Activated T-helper 1 cell treated with anti-CD3 and anti-CD28 coated beads, Interleukin-12 subunit alpha, Interleukin-12 subunit beta, Interleukin-2, Interleukin-4 antibody, amounts not matched to agents 30 ng/mL and 10 ng/mL and 1 ng/mL, durations not matched to agents 14 hours and 24 hours and 36 hours (primary cell): ENCODE results near the gene HTR6. TPM values are rescaled to one million over a fixed set of nuclear protein-coding genes. Genes with fewer than 3 reads are reported as not detected.

ENCODE experiments used
- DNase-seq: peaks from one replicate; pipeline ENCODE4 v3.0.0; 2021; ENCODE audit warnings: low spot score
- H3K27ac Mint-ChIP-seq: one replicate; pipeline ENCODE4 v1.8.0; 2021; ENCODE audit warnings: mild to moderate bottlenecking, mixed read lengths
- H3K27me3 Mint-ChIP-seq: one replicate; pipeline ENCODE4 v1.8.0; 2022; ENCODE audit warnings: mild to moderate bottlenecking, moderate library complexity, mixed read lengths; ENCODE audit not compliant: insufficient read depth
- H3K36me3 Mint-ChIP-seq: one replicate; pipeline ENCODE4 v1.8.0; 2021; ENCODE audit warnings: low read depth, mixed read lengths
- H3K4me1 Mint-ChIP-seq: one replicate; pipeline ENCODE4 v1.8.0; 2021; ENCODE audit warnings: low read depth, mixed read lengths
- H3K4me3 Mint-ChIP-seq: one replicate; pipeline ENCODE4 v1.8.0; 2021; ENCODE audit warnings: mild to moderate bottlenecking, moderate library complexity, mixed read lengths
- H3K9me3 Mint-ChIP-seq: one replicate; pipeline ENCODE4 v1.8.0; 2021; ENCODE audit warnings: mixed read lengths
- intact Hi-C: fragments of 100-400 bp; cut with micrococcal nuclease; formaldehyde crosslinking; loops from one replicate; pipeline ENCODE4 v1.15.1; 2024
- total RNA-seq: library from RNA; stranded (reverse); gene quantifications from 2 replicates; pipeline ENCODE4 v1.2.3, GENCODE V29; 2022

HTR6 gene
- total RNA-seq, 1 donor from 2014 or later: not detected

DNA sequence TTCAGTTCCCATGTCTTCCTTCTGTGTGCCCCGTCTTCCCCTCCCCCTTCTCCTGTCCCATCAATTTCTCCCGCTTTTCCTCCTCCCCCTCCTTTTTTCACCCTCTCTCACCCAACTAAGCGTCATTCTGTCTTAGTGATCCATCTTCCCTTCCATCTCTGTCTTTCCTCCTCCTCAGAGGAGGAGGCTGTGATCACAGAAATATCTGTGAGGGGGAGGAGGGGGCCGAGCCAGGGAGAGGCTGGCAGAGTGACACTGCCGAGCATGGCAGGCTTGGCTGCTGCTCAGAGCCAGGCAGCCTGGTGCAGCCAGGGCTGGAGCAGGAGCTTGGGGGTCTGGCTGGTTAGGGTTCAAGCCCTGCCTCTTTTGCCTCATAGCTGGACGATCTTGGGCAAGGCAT is 7.6 kb downstream of the HTR6 start:
- Mint-ChIP-seq H3K9me3 (no peaks in the 10 kb centered on the region), H3K4me3 (no peak overlapping the region), H3K4me1 (no peaks in the 10 kb centered on the region), H3K36me3 (no peaks in the 10 kb centered on the region), H3K27me3 (peaks cover 19% of the 10 kb centered on the region), H3K27ac (no peak overlapping the region)
- intact Hi-C loops: no loop called here
- DNase-seq: no peak

- Mint-ChIP-seq H3K9me3 (no peaks in the 10 kb centered on the region), H3K27ac (no peak overlapping the region), H3K36me3 (no peaks in the 10 kb centered on the region), H3K4me1 (no peaks in the 10 kb centered on the region), H3K27me3 (peaks cover 7% of the 10 kb centered on the region), H3K4me3 (no peak overlapping the region)
- DNase-seq: no peak
- intact Hi-C loops: no loop called here
Measured at GRCh38 chr1:19675797-19676196, 11.1 kb downstream of the HTR6 start.

- Mint-ChIP-seq H3K27me3 (peaks cover 5% of the 10 kb centered on the region), H3K9me3 (no peaks in the 10 kb centered on the region), H3K4me3 (no peak overlapping the region), H3K4me1 (no peaks in the 10 kb centered on the region), H3K36me3 (no peaks in the 10 kb centered on the region), H3K27ac (no peak overlapping the region)
- intact Hi-C loops: no loop called here
- DNase-seq: no peak
Measured at GRCh38 chr1:19676438-19676922, 11.8 kb downstream of the HTR6 start.

DNA sequence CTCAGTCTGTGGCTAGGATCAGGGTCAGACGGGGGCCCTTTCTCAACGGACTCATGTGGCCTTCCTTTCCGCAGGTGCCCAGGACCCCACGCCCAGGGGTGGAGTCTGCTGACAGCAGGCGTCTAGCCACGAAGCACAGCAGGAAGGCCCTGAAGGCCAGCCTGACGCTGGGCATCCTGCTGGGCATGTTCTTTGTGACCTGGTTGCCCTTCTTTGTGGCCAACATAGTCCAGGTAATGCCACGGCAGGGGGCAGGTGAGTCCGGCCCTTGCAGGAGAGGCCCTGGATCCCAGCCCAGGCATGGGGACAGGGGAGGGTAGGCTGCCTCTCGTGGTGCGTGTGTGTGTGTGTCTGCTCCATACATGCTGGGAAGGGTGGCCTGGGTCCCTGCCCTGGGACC is 13.8 kb downstream of the HTR6 start:
- Mint-ChIP-seq H3K27ac (no peak overlapping the region), H3K4me1 (no peaks in the 10 kb centered on the region), H3K9me3 (no peaks in the 10 kb centered on the region), H3K27me3 (peaks cover 2% of the 10 kb centered on the region), H3K4me3 (no peak overlapping the region), H3K36me3 (no peaks in the 10 kb centered on the region)
- intact Hi-C loops: no loop called here
- no peak for DNase-seq

GRCh38 chr1:19678931-19679453 is 14.3 kb downstream of the HTR6 start:
- H3K27me3 Mint-ChIP-seq: peaks cover 2% of the 10 kb centered on the region
- no peaks in the 10 kb centered on the region for H3K9me3 Mint-ChIP-seq
- no peak overlapping the region for H3K27ac Mint-ChIP-seq
- DNase-seq: no peak
- intact Hi-C loops: no loop called here
- no peaks in the 10 kb centered on the region for H3K36me3 Mint-ChIP-seq
- H3K4me1 Mint-ChIP-seq: no peaks in the 10 kb centered on the region
- no peak overlapping the region for H3K4me3 Mint-ChIP-seq

- no peak overlapping the region for H3K27ac Mint-ChIP-seq
- no peak for DNase-seq
- no peaks in the 10 kb centered on the region for H3K9me3 Mint-ChIP-seq
- H3K27me3 Mint-ChIP-seq: peaks cover 2% of the 10 kb centered on the region
- H3K4me3 Mint-ChIP-seq: no peak overlapping the region
- H3K4me1 Mint-ChIP-seq: no peaks in the 10 kb centered on the region
- no peaks in the 10 kb centered on the region for H3K36me3 Mint-ChIP-seq
- intact Hi-C loops: no loop called here
Measured at GRCh38 chr1:19679691-19680090, 15.0 kb downstream of the HTR6 start.

GRCh38 chr1:19680644-19681043 is 16.0 kb downstream of the HTR6 start:
- Mint-ChIP-seq H3K36me3 (no peaks in the 10 kb centered on the region), H3K4me3 (no peak overlapping the region), H3K27me3 (peaks cover 2% of the 10 kb centered on the region), H3K27ac (no peak overlapping the region), H3K4me1 (no peaks in the 10 kb centered on the region), H3K9me3 (no peaks in the 10 kb centered on the region)
- intact Hi-C loops: no loop called here
- no peak for DNase-seq

DNA sequence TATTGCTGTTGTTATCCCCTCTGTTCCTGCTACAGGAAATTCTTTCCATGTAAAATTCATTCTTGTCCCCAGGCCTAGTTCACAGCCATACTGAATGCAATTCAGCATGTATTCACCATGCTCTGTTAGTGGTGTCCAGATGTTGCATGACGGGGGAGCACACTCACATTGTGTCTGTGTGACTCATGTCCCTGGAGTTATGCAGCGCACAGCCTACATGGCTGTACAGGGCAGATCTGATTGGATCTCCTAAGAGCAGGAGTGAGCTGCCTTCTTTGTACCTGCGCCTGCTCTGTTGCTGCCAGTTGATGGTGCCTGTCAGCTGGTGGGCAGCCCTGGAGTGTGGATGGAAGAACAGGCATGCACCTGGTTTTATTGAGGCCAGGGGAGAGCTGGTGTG is 17.6 kb downstream of the HTR6 start:
- Mint-ChIP-seq H3K9me3 (no peaks in the 10 kb centered on the region), H3K27ac (no peak overlapping the region), H3K36me3 (peaks cover 2% of the 10 kb centered on the region), H3K4me1 (no peaks in the 10 kb centered on the region), H3K27me3 (no peaks in the 10 kb centered on the region), H3K4me3 (no peak overlapping the region)
- DNase-seq: no peak
- intact Hi-C loops: no loop called here

DNA sequence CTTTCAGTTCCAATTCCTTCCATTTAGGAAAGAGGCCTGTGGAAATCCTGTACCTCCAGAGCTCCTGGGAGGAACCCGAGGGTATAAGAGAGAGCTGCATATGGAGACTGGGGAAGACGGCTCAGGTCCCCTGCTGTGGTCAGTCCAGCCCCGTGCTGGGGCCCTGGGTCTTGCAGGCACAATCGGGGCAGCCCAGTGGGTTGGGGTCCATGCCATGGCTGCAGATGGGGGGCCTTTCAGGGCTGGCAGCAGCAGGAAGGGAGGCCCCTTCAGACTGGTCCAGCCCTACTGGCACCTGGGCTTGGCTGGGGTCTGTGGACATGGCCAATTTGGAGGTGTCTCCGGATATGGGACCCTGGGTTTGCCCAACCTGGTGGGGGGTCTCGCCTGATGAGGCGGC is 18.2 kb downstream of the HTR6 start:
- intact Hi-C loops: no loop called here
- peaks cover 5% of the 10 kb centered on the region for H3K36me3 Mint-ChIP-seq
- DNase-seq: no peak
- H3K27me3 Mint-ChIP-seq: no peaks in the 10 kb centered on the region
- no peaks in the 10 kb centered on the region for H3K9me3 Mint-ChIP-seq
- no peak overlapping the region for H3K4me3 Mint-ChIP-seq
- no peaks in the 10 kb centered on the region for H3K4me1 Mint-ChIP-seq
- no peak overlapping the region for H3K27ac Mint-ChIP-seq

- no peak overlapping the region for H3K27ac Mint-ChIP-seq
- H3K4me3 Mint-ChIP-seq: no peak overlapping the region
- no peaks in the 10 kb centered on the region for H3K4me1 Mint-ChIP-seq
- no peaks in the 10 kb centered on the region for H3K9me3 Mint-ChIP-seq
- no peaks in the 10 kb centered on the region for H3K27me3 Mint-ChIP-seq
- intact Hi-C loops: no loop called here
- H3K36me3 Mint-ChIP-seq: peaks cover 5% of the 10 kb centered on the region
- DNase-seq: no peak
Measured at GRCh38 chr1:19683351-19683750, 18.7 kb downstream of the HTR6 start.

GRCh38 chr1:19684677-19685076 is 20.0 kb downstream of the HTR6 start:
- Mint-ChIP-seq H3K4me3 (no peak overlapping the region), H3K36me3 (peaks cover 5% of the 10 kb centered on the region), H3K27me3 (no peaks in the 10 kb centered on the region), H3K9me3 (no peaks in the 10 kb centered on the region), H3K4me1 (no peaks in the 10 kb centered on the region), H3K27ac (no peak overlapping the region)
- intact Hi-C loops: no loop called here
- DNase-seq: no peak

GRCh38 chr1:19685994-19686393 is 21.3 kb downstream of the HTR6 start:
- intact Hi-C loops: no loop called here
- Mint-ChIP-seq H3K9me3 (peaks cover 8% of the 10 kb centered on the region), H3K36me3 (peaks cover 11% of the 10 kb centered on the region), H3K4me1 (no peaks in the 10 kb centered on the region), H3K27me3 (no peaks in the 10 kb centered on the region), H3K27ac (no peak overlapping the region), H3K4me3 (no peak overlapping the region)
- DNase-seq: no peak

GRCh38 chr1:19687414-19687813 is 22.7 kb downstream of the HTR6 start:
- intact Hi-C loops: no loop called here
- Mint-ChIP-seq H3K27ac (no peak overlapping the region), H3K36me3 (peaks cover 18% of the 10 kb centered on the region), H3K9me3 (peaks cover 8% of the 10 kb centered on the region), H3K27me3 (no peaks in the 10 kb centered on the region), H3K4me3 (no peak overlapping the region), H3K4me1 (no peaks in the 10 kb centered on the region)
- no peak for DNase-seq
